GM21526 (cell line): ENCODE data around the gene RPAP3.

Source experiments
- ATAC-seq: cut with Tn5 transposase; IDR thresholded peaks from one replicate; pipeline ENCODE4 v1.9.1; 2021; ENCODE audit warnings: moderate library complexity; ENCODE audit not compliant: unreplicated experiment, low FRiP score

Gene RPAP3

DNA sequence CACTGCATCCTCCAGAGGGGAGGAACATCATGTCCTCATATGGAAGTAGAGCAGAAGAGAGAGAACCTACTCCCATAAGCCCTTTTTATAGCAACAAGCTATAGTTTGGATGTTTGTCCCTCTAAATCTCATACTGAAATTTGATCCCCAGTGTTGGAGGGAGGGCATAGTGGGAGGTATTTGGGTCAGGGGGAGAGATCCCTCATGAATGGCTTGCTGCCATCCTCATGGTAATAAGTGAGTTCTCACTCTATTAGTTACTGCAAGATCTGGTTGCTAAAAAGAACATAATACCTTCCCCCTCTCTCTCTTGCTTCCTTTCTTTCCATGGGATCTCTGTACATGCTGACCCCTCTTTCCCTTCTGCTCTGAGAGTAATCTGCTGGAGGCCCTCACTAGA is 93.9 kb downstream of the RPAP3 start:
- ATAC-seq, result no peak
